Right kidney (tissue), 1 donor: ENCODE measurements around the gene CDH12.

Source experiments
- DNase-seq: peaks from one replicate; pipeline ENCODE4 v3.0.0-alpha.2; 2016

CDH12 gene

DNA sequence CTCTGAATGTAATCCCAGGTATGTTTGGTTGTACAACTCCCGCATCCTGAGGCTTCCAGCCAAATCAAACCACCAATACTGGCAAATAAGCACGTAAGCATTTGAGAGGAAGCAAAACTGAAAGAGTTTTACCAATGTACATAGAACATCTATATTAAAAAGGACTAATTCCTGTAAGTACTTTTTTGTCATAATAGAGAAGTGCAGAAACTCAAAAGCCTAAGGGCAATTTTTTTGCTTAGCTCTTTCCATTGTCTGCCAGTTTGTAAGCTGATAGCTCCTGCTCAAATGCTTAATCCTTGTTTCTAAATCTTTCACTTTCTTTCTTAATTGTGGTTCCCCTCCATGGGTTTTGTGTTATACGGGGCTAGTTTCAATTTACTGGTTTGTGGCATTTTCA, 1151.8 kb downstream of the CDH12 start:
- DNase-seq: no peak
